Measurements from ENCODE around the gene TOMM7. TPM values are rescaled to one million over a fixed set of nuclear protein-coding genes. Genes with fewer than 3 reads are reported as not detected.

The TOMM7 gene
- total RNA-seq, 2 experiments from 2014 or later: 269 to 297 TPM

DNA sequence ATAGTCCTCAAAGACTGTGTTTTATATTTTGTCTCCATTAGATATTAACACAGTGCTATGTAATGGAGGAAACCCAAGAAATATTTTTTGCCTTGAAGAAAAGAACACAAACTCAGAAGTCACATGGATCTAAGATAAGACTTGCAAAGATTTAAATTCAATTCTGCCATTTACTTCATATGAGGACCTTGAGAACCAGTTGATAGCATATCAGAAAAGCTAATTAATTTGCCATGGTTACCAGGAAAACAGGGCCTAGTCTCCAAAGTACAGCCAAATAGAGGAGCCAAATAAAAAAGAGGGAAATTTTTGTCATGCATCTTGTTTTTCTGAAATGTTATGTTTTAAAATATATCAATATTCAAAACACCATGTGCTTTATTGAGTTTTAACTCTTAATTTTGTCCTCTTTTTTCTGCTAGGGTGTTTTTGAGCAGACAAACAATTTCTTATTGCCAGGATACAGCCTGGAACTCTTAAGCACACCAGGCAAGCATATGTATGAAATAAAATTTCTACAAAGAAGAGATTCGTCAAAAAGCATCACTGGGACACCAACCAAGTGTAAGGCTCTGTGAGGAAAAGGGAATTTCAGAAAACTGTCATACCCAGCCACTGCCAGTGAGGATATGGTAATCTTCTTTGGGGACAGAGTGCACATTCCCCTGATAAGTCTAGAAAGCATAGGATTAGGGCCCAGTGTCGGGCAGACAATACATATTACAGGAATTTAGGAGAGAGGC, 10.6 kb upstream of the TOMM7 start:
- Mint-ChIP-seq H3K36me3 (ENCODE audit: low read depth) (no peaks in the 10 kb centered on the region), H3K4me3 (no peak overlapping the region), H3K27ac (no peak overlapping the region), H3K27me3 (ENCODE audit: low read depth) (peaks cover 9% of the 10 kb centered on the region), H3K4me1 (ENCODE audit: low read depth) (no peaks in the 10 kb centered on the region), H3K9me3 (no peaks in the 10 kb centered on the region)
- intact Hi-C loops (cut with micrococcal nuclease): no loop called here
- CTCF ChIA-PET: interaction anchor here (0.6 to 1.4 kb wide), 2 partner anchors 10 to 27 kb away, joined by 3 to 4 read pairs; partner anchors contain the start of gene TOMM7
- DNase-seq: no peak

DNA sequence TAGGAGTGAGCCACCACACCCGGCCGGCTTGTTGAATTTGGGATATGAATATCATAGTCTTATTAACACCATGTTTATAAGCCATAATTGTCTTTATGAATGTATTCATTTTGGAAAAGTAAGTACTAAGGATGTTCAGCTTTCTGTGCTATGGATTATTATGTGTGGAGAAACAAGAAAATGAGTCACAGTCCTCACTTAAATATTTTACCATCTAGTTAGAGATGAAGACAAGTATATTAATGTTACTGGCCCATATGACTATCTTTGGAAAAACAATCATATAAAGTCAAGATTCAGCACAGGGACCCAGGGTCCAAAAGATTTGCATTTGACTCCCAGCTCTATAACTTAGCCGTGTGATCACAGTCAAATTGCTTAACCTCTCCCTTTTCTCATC, 9.8 kb upstream of the TOMM7 start:
- DNase-seq: no peak
- Mint-ChIP-seq H3K27ac (no peak overlapping the region), H3K27me3 (ENCODE audit: low read depth) (peaks cover 10% of the 10 kb centered on the region), H3K36me3 (ENCODE audit: low read depth) (no peaks in the 10 kb centered on the region), H3K9me3 (no peaks in the 10 kb centered on the region), H3K4me3 (no peak overlapping the region), H3K4me1 (ENCODE audit: low read depth) (no peaks in the 10 kb centered on the region)
- intact Hi-C loops (cut with micrococcal nuclease): no loop called here
- CTCF ChIA-PET: interaction anchor here (1.4 kb wide), 1 partner anchor 9 kb away, joined by 4 read pairs; the partner anchor contains the start of gene TOMM7

DNA sequence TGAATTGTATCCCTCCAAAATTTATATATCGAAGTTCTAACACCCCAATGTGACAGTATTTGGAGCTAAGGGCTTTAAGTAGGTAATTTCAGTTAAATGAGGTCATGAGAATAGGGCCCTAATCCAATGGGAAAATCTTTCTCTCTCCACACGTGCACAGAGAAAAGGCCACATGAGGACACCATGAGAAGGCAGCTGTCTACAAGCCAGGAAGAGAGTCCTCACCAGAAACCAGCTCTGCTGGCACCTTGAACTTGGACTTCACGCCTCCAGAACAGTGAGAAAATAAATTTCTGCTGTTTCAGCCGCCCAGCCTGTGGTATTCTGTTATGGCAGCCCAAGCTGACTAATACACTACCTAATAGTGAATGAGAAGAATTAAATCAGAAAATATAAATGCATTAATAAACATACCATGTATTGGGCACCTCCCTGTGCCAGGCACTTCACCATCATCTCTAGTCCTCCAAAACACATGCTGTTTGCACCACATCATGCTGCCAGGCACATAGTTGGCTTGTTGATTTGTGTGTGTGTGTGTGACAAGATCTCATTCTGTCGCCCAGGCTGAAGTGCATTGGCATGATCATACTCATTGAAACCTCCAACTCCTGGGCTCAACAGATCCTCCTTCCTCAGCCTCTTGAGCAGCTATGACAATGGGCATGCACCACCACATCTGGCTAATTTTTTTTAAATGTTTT, 9.1 kb upstream of the TOMM7 start:
- Mint-ChIP-seq H3K36me3 (ENCODE audit: low read depth) (no peaks in the 10 kb centered on the region), H3K4me1 (ENCODE audit: low read depth) (no peaks in the 10 kb centered on the region), H3K27me3 (ENCODE audit: low read depth) (peaks cover 10% of the 10 kb centered on the region), H3K4me3 (no peak overlapping the region), H3K27ac (no peak overlapping the region), H3K9me3 (no peaks in the 10 kb centered on the region)
- CTCF ChIA-PET: interaction anchor here (0.6 to 1.4 kb wide), 3 partner anchors 9 to 224 kb away, joined by 3 to 4 read pairs (median 4); partner anchors contain the start of gene TOMM7
- intact Hi-C loops (cut with micrococcal nuclease): no loop called here
- DNase-seq: no peak

DNA sequence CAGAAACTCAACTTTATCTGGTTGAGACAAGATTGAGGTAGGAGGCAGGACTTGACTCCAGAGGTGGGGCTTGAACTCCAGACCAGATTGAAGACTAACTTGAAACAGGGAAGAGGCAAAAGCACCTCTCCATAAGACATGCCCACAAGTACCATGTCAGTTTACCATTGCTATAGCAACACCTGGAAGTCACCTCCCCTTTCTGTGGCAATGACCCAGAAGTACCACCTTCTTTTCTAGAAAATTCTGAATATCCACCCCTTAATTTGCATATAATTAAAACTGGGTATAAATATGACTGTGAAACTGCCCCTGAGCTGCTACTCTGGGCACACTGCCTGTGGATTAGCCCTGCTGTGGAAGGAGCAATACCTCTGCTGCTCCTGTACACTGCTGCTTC, 4.9 kb upstream of the TOMM7 start:
- intact Hi-C loops (cut with micrococcal nuclease): no loop called here

DNA sequence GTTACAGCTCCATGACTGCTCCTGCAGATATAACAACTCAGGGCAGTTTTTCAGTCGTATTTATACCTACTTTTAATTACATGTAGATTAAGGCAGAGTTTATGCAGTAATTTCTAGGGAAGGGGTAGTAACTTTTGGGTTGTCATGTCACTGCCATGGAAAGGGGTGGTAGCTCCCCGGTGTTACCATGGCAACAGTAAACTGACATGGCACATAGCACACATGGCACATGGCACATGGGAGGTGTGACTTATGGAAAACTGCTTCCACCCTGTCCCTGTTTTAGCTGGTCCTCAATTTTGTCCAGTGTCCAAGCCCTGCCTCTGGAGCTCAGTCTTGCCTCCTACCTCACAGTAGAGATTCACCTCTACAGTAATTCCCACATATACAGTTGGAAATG, 3.9 kb upstream of the TOMM7 start:
- peaks cover 5% of the 10 kb centered on the region for H3K36me3 Mint-ChIP-seq (ENCODE audit: low read depth)
- H3K4me3 Mint-ChIP-seq: no peak overlapping the region
- CTCF ChIA-PET: interaction anchor here (1.0 to 1.5 kb wide), 4 partner anchors 18 to 229 kb away, joined by 3 to 5 read pairs (median 3); no protein-coding TSS in a partner anchor
- H3K27ac Mint-ChIP-seq: no peak overlapping the region
- no peak for DNase-seq
- peaks cover 5% of the 10 kb centered on the region for H3K4me1 Mint-ChIP-seq (ENCODE audit: low read depth)
- H3K27me3 Mint-ChIP-seq (ENCODE audit: low read depth): peaks cover 16% of the 10 kb centered on the region
- intact Hi-C loops (cut with micrococcal nuclease): no loop called here
- no peaks in the 10 kb centered on the region for H3K9me3 Mint-ChIP-seq

More for the DNA sequence above, 4.9 kb upstream of the TOMM7 start:
- Mint-ChIP-seq H3K27me3 (ENCODE audit: low read depth) (peaks cover 16% of the 10 kb centered on the region), H3K27ac (no peak overlapping the region), H3K36me3 (ENCODE audit: low read depth) (peaks cover under 1% of the 10 kb centered on the region), H3K9me3 (no peaks in the 10 kb centered on the region), H3K4me3 (no peak overlapping the region), H3K4me1 (ENCODE audit: low read depth) (peaks cover 5% of the 10 kb centered on the region)
- CTCF ChIA-PET: interaction anchor here (1.0 to 1.5 kb wide), 2 partner anchors 45 to 228 kb away, joined by 4 to 5 read pairs; no protein-coding TSS in a partner anchor
- no peak for DNase-seq

DNA sequence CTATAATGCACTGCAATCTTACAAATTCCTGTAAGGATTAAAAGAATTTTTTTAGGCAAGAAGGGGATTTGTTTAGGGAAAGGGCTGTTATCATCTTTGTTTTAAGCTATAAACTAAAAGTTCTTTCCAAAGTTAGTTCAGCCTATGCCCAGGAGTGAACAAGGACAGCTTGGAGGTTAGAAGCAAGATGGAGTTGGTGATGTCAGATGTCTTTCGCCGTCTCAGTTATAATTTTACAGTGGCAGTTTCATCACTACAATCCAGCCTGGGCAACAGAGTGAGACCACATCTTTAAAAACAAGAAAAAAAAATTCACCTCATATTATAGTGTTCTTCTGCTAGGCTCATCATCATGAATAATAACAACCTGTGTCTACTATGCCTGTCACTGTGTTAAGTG, 2.1 kb upstream of the TOMM7 start:
- H3K4me1 Mint-ChIP-seq (ENCODE audit: low read depth): peaks cover 20% of the 10 kb centered on the region
- peaks cover 12% of the 10 kb centered on the region for H3K27me3 Mint-ChIP-seq (ENCODE audit: low read depth)
- H3K27ac Mint-ChIP-seq: no peak overlapping the region
- intact Hi-C loops (cut with micrococcal nuclease): loop anchor here (5.0 kb wide), 1 partner anchor 1397 kb away; the partner anchor contains the start of gene SP4
- H3K9me3 Mint-ChIP-seq: no peaks in the 10 kb centered on the region
- DNase-seq: no peak
- no peak overlapping the region for H3K4me3 Mint-ChIP-seq
- H3K36me3 Mint-ChIP-seq (ENCODE audit: low read depth): peaks cover 5% of the 10 kb centered on the region
- CTCF ChIA-PET: interaction anchor here (0.6 to 1.3 kb wide), 4 partner anchors 63 to 237 kb away, joined by 3 to 6 read pairs (median 4); no protein-coding TSS in a partner anchor

DNA sequence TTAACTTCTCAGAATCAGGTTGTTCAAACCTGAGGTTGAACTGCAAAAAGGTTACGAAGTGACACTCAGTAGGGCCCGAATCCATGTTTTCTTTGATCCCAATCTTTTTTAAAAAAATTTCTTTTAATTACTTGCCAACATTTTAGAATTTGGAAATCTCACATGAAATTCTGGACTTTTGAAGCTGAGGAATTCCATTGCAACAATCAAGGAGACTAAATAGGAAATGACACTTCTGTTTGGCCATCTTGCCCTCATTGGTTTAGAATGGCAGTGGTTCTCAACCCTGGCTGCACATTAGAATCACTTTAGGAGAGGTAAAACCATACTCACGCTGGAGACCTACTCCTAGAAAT, 471 bp upstream of the TOMM7 start:
- peak overlapping the region; percentile 99 for H3K4me3 Mint-ChIP-seq
- H3K27ac Mint-ChIP-seq: peak overlapping the region; percentile 96
- intact Hi-C loops (cut with micrococcal nuclease): loop anchor here (2.0 to 5.0 kb wide), 3 partner anchors 96 to 1396 kb away; partner anchors contain the start of genes IL6, KLHL7 and SP4
- H3K36me3 Mint-ChIP-seq (ENCODE audit: low read depth): peaks cover 5% of the 10 kb centered on the region
- peaks cover 10% of the 10 kb centered on the region for H3K27me3 Mint-ChIP-seq (ENCODE audit: low read depth)
- H3K4me1 Mint-ChIP-seq (ENCODE audit: low read depth): peaks cover 32% of the 10 kb centered on the region
- CTCF ChIA-PET: interaction anchor here (0.7 to 1.4 kb wide), 5 partner anchors 9 to 262 kb away, joined by 3 to 4 read pairs (median 4); no protein-coding TSS in a partner anchor
- no peak for DNase-seq
- no peaks in the 10 kb centered on the region for H3K9me3 Mint-ChIP-seq

DNA sequence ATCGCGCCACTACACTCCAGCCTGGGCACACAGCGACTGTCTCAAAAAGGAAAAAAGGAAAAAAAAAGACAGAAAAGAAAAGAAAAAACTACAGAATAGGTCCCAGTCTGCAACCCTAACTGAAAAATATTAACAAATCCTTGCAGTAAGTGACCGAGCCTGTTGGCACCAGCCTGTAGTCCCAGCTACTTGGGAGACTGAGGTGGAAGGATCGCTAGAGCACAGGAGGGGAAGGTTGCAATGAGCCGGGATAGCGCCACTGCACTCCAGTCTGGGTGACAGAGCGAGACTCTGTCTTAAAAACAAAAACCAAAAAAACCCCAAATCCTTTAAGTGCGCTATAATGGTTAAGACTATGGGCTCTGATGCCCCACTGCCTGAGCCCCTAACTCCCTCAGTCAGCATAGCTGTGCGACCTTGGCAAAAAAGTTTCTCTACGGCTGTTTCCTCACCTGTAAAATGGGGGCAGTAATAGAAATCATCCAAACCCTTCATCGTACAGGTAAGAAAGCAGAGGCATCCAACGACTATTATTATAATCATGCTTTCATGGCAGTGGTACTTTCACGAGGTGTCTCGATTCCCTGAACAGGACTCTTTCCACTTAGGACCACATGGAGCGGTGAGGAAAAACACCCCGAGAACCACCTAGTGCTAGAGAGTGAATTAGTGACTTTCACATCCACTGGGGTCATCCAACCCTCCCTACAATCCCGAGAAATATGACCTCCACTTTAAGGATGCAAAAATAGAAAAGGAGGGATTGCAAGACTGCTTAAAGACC, 755 bp downstream of the TOMM7 start:
- Mint-ChIP-seq H3K27ac (peak overlapping the region; percentile 96), H3K27me3 (ENCODE audit: low read depth) (peaks cover 6% of the 10 kb centered on the region), H3K36me3 (ENCODE audit: low read depth) (peaks cover 8% of the 10 kb centered on the region), H3K9me3 (no peaks in the 10 kb centered on the region), H3K4me3 (peak overlapping the region; percentile 99), H3K4me1 (ENCODE audit: low read depth) (peaks cover 41% of the 10 kb centered on the region)
- peak; percentile 25 for DNase-seq
- intact Hi-C loops (cut with micrococcal nuclease): loop anchor here (1.0 to 5.0 kb wide), 11 partner anchors 32 to 1395 kb away; partner anchors contain the start of genes HYCC1, IL6, KLHL7 and MALSU1
- CTCF ChIA-PET: interaction anchor here (0.9 to 1.1 kb wide), 3 partner anchors 9 to 261 kb away, joined by 3 to 4 read pairs (median 4); no protein-coding TSS in a partner anchor

DNA sequence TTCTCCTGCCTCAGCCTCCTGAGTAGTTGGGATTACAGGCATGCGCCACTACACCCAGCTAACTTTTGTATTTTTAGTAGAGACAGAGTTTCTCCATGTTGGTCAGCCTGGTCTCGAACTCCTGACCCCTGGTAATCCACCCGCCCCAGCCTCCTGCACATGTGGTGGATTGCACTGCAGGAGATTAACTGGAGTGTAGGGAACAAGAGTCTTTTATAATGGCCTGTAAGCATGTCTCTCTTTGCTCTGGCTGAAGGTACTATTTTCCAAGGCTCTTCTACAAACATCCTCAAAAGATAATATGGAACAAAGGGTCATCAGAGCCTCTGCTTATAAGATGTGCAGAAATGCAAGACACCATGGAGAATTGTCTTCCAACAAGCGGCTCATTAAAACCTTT, 3.2 kb downstream of the TOMM7 start:
- no peak for DNase-seq
- peaks cover 14% of the 10 kb centered on the region for H3K36me3 Mint-ChIP-seq (ENCODE audit: low read depth)
- intact Hi-C loops (cut with micrococcal nuclease): no loop called here
- CTCF ChIA-PET: no interaction called here
- H3K27ac Mint-ChIP-seq: no peak overlapping the region
- H3K4me3 Mint-ChIP-seq: no peak overlapping the region
- H3K9me3 Mint-ChIP-seq: no peaks in the 10 kb centered on the region
- peaks cover 1% of the 10 kb centered on the region for H3K27me3 Mint-ChIP-seq (ENCODE audit: low read depth)
- peaks cover 53% of the 10 kb centered on the region for H3K4me1 Mint-ChIP-seq (ENCODE audit: low read depth)

DNA sequence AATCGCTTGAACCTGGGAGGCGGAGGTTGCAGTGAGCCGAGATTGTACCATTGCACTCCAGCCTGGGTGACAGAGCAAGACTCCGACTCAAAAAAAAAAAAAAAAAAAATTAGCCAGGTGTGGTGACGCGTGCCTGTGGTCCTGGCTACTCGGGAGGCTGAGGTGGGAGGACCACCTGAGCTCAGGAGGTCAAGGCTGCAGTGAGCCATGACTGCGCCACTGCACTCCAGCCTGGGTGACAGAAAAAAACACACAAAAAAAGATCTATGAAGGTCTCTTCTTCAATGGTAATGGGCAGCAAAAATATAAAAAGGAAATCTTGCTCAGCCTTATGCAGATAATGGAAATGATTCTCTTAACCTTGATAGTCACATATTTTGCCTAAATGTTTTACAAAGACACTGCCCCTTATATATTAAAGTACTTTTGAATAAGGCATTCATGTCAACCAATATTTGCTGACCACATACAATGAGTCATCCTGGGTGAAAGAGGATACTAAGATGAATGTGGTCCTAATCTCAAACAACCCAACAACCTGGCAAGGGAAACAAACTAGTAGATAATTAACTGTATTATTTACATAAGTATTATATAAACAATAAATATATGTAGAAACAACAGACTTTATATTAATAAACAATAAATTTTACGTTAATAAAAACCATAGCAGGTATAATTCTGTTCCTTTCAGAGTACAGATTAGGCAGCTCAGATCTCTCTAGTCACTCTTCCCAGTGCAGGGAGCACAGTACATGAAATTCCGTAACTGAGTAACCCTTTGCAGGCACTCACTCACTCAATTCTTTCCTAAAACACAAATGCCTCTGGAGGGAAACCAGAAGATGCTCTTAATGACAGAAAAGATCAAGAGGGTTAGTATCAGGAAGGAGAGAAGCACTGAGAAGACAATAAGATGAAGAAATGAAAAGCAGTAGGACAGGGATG, 8.1 kb downstream of the TOMM7 start:
- Mint-ChIP-seq H3K36me3 (ENCODE audit: low read depth) (peaks cover 14% of the 10 kb centered on the region), H3K27me3 (ENCODE audit: low read depth) (no peaks in the 10 kb centered on the region), H3K4me3 (no peak overlapping the region), H3K4me1 (ENCODE audit: low read depth) (peaks cover 30% of the 10 kb centered on the region), H3K9me3 (no peaks in the 10 kb centered on the region), H3K27ac (no peak overlapping the region)
- DNase-seq: no peak
- intact Hi-C loops (cut with micrococcal nuclease): no loop called here
- CTCF ChIA-PET: no interaction called here

DNA sequence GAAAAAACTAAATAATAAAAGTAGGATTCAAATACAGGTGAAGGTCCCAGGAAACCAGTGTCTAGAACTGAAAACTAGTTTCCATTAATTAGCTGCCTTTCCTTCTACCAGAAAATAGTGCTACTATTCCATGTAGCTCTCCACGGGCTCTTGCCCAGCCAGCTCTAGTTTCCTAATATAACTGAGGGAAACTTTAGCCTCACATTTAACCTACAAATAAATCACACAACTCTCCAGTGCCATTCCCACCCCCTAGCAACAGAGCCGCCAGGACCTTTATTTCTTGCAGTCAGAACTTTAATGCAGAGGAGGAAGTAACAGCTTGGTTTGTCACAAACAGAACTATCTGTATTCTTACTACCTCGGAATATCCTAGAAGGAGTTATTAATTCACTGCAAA, 10.3 kb downstream of the TOMM7 start:
- no peak for DNase-seq
- CTCF ChIA-PET: interaction anchor here (0.6 to 1.4 kb wide), 2 partner anchors 34 to 243 kb away, joined by 3 to 4 read pairs; no protein-coding TSS in a partner anchor
- peaks cover 11% of the 10 kb centered on the region for H3K36me3 Mint-ChIP-seq (ENCODE audit: low read depth)
- no peaks in the 10 kb centered on the region for H3K27me3 Mint-ChIP-seq (ENCODE audit: low read depth)
- H3K9me3 Mint-ChIP-seq: no peaks in the 10 kb centered on the region
- H3K27ac Mint-ChIP-seq: peak overlapping the region; percentile 21
- H3K4me3 Mint-ChIP-seq: no peak overlapping the region
- peaks cover 14% of the 10 kb centered on the region for H3K4me1 Mint-ChIP-seq (ENCODE audit: low read depth)
- intact Hi-C loops (cut with micrococcal nuclease): no loop called here

Measured in activated naive CD4-positive, alpha-beta T cell treated with anti-CD3 and anti-CD28 coated beads for 36 hours (primary cell).